Stimulated activated CD4-positive, alpha-beta T cell treated with anti-CD3 and anti-CD28 coated beads, TNF-alpha, amount 100 ng/mL, for 24 hours (primary cell): ENCODE data around the gene RBM47.
"Not testable (repeated sequence)": the region's sequence is repeated elsewhere in the genome, so short reads cannot be mapped to it uniquely, and the experiment has no call there.

Experiments used
- DNase-seq, 3 experiments: peaks; one replicate each; pipeline ENCODE4 v3.0.0-alpha.2; 2020; ENCODE audit warnings: low read depth in 3 of 3

Gene RBM47

GRCh38 chr4:40629401-40630334 is at the start of gene RBM47:
TSS of gene RBM47 (minus strand) at chr4:40629864. CDS start at chr4:40438893, 190,971 bp downstream.
- DNase-seq = peak in 2 of 3 experiments; percentile 4 to 36

DNA sequence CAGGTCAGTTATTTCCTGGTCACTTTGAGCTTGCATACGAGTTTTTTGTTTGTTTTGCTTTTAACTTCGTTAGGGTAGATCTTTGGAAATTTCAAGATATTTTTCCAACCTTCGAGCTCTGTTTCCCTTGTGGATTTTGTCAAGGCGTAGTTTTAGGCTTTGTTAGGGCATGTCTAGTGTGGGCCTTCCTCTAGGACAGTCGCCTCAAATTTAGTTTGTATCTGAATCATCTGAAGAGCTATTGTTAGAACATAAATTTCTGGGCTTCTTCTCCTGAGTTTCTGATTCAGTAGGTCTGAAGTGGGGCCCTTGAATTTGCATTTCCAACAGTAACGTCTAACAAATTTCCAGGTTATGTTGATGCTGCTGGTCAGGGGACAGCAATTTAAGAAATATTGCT is 48.8 kb upstream of the RBM47 start:
- DNase-seq = no peak

- DNase-seq = no peak
These were observed 45.5 kb upstream of the RBM47 start for GRCh38 chr4:40675166-40675565.

DNA sequence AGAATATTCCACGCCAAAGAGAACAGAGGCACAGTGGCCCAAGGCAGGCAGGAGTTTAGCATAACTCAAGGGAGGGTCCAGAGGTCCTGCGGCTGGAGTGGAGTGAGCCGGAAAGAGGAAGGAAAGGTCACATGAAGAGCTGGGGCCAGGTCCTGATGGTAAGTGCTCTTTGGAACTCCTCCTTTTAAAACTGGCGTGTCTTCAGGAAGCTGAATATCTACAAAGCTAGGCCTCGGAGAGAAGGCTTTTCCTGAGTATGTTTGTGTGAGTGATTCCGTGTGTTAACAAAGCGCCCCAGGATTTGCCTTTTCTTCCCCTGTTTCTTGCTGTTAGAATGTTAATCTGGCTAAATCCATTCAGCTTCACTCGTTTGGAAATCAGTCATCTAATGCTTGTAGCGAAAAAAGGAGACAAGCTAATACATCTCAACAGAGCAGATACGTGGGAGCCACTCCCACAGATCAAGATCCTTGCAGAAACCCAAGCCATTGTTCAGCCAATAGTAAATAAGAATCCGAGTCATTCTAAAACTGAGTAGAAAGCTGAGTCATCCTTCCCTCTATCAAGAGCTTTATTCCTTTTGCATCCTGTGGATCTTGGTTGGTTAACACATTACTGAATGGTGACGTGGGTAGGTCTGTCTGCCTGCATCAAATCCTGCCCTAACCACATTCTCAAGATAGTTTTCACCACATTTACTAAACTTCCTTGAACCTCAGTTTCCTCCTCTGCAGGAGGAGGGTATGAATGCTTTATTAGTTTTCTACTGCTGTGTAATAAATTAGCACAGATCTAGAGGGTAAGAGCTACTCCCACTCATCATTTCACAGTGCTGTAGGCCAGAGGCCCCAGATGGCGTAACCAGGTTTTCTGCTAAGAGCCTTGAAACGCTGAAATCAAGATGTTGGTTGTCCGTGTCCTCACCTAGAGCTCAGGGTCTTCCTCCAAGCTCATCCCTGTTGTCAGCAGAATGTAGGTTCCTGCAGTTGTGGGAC is 43.2 kb upstream of the RBM47 start:
- peak in 2 of 3 experiments; percentile 36 to 46 for DNase-seq

GRCh38 chr4:40669504-40669903 is 39.8 kb upstream of the RBM47 start:
- DNase-seq = peak in 1 of 3 experiments; percentile 27

- no peak for DNase-seq
These were observed 36.2 kb upstream of the RBM47 start for GRCh38 chr4:40665842-40666241.

- peak in 1 of 3 experiments; percentile 33 for DNase-seq
These were observed 33.4 kb upstream of the RBM47 start for GRCh38 chr4:40662962-40663604.

DNA sequence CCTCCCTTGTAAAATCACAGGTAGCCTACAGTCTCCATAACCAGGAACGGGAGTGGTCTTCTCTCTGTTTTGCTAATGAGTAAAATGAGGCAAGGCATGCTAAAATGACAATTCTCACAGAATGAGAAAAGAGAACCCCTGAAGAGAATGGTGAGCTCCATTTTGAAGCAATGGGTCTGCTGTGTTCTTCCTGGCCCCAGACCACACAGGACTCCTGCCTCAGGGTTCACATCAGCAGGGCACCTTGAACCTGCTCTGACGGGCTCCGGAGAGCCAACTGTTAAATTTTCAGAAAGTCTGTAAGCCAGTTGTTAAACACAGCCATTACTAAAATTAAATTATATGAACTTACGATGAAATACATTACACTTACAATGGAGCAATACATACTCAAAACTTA is 32.1 kb upstream of the RBM47 start:
- no peak for DNase-seq

- no peak for DNase-seq
These were observed 26.7 kb upstream of the RBM47 start for GRCh38 chr4:40656201-40656863.

DNA sequence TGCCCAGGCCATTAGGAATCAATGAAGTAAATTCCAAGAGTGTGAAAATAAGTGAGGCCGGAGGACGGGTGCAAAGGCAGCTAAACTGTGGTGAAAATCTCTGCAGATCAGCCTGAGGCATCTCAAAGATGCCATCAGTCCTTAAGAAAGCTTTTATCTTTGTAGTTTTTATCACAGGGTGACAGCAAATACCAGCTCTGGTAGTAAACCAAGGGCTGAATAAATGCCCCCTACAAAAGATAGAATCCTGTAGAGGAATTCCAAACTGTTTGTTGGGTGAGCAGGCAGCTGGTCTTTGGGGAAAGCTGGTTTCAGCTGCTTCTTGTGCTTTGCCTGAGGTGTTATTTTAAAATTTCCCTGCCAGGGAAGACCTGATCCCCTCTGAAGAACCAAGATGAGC is 21.6 kb upstream of the RBM47 start:
- no peak for DNase-seq

GRCh38 chr4:40649321-40649720 is 19.7 kb upstream of the RBM47 start:
- no peak for DNase-seq

GRCh38 chr4:40648742-40649281 is 19.1 kb upstream of the RBM47 start:
- DNase-seq = no peak

- no peak for DNase-seq
These were observed 18.5 kb upstream of the RBM47 start for GRCh38 chr4:40648131-40648530.

GRCh38 chr4:40645586-40645985 is 15.9 kb upstream of the RBM47 start:
- no peak for DNase-seq

DNA sequence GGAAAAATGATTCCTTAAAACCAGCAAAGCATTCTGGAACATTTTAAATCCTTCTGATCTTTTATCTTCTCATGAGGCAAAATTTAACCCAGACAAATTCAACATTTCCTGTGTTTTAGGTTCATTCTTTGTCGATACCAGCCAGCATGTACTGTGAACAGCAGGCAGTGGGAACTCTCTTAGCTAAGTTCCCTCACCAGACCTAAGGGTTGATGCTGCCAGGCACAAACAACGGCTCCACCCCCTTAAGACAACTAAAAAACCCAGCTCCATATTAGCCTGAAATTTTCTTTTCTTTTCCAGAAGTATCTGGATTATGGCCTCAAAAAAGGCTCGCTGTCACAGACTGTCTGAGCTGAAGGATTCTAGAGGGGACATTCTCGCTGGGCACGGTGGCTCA is 2.4 kb upstream of the RBM47 start:
- DNase-seq = no peak

DNA sequence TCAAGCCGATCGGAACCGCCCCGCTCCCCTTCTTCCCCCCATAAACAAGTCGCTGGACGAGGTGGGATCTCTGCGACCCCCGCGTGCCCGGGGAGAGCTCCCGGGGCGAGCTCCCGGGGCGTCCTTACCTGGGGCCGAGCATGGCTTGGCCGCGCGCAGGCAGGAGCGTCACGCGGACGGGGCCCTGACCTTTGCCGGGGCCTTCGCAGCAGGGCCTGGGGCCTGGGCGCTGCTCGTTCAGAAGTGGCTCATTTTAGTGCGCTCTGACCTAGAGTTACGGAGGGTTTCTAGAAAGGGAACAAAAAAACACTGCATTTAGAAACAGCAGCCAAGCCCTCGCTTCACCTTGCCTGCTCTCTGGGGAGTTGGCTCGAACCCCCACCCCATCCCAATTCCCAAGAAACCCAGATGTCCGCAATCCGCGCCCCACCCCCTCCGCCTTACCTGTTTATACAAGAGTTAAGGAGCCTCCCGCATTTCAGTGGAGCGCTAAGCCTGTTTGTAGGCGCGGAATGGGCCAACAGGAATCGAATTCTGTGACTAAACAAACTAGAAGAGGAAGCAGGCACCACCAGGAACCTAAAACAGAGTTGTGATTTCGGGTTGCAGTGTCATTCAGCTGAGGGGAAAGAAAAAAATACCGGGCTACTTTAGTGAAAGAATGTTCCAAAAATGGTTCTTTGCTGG is 814 bp upstream of the RBM47 start:
- no peak for DNase-seq

GRCh38 chr4:40628888-40629287 is 776 bp downstream of the RBM47 start:
- no peak for DNase-seq

DNA sequence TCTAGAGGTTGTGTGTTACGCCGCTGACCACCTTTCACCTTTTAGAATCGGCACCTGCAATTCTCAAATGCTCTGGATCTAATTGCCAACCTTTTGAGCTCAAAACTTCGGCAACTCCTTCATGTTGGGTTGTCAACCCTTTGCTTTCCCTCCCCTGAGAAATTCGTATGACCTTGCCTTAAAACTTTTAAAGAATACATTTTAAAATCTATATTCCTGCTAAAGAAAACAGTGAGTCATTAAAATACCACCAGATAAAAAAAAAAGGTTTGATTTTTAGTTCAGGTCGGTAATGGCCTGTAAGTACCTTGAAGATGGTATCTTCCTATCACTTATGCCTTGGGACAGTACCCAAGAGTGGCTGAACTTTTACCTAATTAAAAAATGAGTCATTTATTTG is 1.3 kb downstream of the RBM47 start:
- not testable (repeated sequence) for DNase-seq

DNA sequence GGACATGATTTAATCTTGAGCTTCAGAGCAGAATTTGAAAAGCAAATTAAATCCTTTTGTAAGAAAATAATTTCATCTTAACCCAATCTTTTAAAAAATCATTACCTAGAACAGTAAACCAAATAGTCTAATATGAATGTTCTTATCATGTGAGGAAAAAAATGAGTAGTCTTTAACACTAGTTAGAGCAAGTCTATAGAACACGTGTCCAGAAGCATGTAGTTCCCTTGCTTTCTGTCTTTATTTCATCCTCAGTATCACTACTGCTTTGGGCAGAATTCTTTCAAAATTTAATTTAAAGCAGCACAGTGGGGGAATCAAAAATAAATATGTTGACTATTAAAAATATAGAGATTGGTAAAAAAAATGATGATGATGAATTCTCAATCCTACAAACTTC is 2.1 kb downstream of the RBM47 start:
- DNase-seq = no peak
